Tibial nerve (tissue), 4 donors: Measurements from ENCODE around the gene TPM1. TPM values are rescaled to one million over a fixed set of nuclear protein-coding genes. Genes with fewer than 3 reads are reported as not detected.

Experiments
- DNase-seq, 2 donors: peaks; one replicate each; pipeline ENCODE4 v3.0.0-alpha.2; 2019; ENCODE audit warnings: low spot score in 2 of 2
- H3K27ac ChIP-seq, 4 donors: fragments of 200-600 bp; sonication (generic) in 3 of 4; one replicate each; pipeline ENCODE4 v1.5.1; 2017 to 2019; ENCODE audit warnings: mild to moderate bottlenecking in 1 of 4
- H3K27me3 ChIP-seq, 2 donors: fragments of 200-600 bp; sonication (generic) in 1 of 2; one replicate each; pipeline versions ENCODE4 v1.5.1 to v1.6.0; 2017 to 2019
- H3K36me3 ChIP-seq, 3 donors: fragments of 200-600 bp; sonication (generic); one replicate each; pipeline ENCODE4 v1.5.1; 2018 to 2019
- H3K4me1 ChIP-seq, 4 donors: fragments of 200-600 bp; sonication (generic) in 3 of 4; one replicate each; pipeline ENCODE4 v1.5.1; 2017 to 2019
- H3K4me3 ChIP-seq, 4 donors: fragments of 200-600 bp; sonication (generic) in 3 of 4; one replicate each; pipeline ENCODE4 v1.5.1; 2017 to 2019; ENCODE audit warnings: mild to moderate bottlenecking in 1 of 4, moderate library complexity in 1 of 4
- H3K9me3 ChIP-seq, 4 donors: fragments of 200-600 bp; sonication (generic) in 3 of 4; one replicate each; pipeline ENCODE4 v1.5.1; 2017 to 2019
- EP300 ChIP-seq, 2 donors: sonication (generic); formaldehyde crosslinking; IDR thresholded peaks; one replicate each; pipeline ENCODE4 v1.6.1; 2017; ENCODE audit warnings: antibody characterized with exemption in 2 of 2, mild to moderate bottlenecking in 1 of 2
- POLR2A ChIP-seq, 2 donors: fragments of 450-650 bp; IDR thresholded peaks; one replicate each; pipeline ENCODE4 v1.6.1; 2017; ENCODE audit warnings: antibody characterized with exemption in 2 of 2, mild to moderate bottlenecking in 2 of 2, moderate library complexity in 2 of 2
- WGBS, 2 donors: methylation state at CpG; one replicate each; pipeline ENCODE4 v1.1.5; 2018; 5-methylcytosine and 5-hydroxymethylcytosine counted together
- total RNA-seq, 4 donors: library from RNA; depleted of rRNA; stranded (reverse); fragments of >200 nt; gene quantifications; one replicate each; pipeline ENCODE4 v1.1.0, GENCODE V29; 2016
- TF ChIP-seq, protein P1 (sequence below), 5 experiments: fragments of 200-600 bp in 3 of 5; fragments of 450-650 bp in 2 of 5; sonication (generic) in 3 of 5; IDR thresholded peaks; one replicate each; pipeline ENCODE4 v1.5.1; 2016 to 2019; ENCODE audit warnings: antibody characterized with exemption in 5 of 5, mild to moderate bottlenecking in 3 of 5, moderate library complexity in 2 of 5

TPM1 gene
- total RNA-seq, 4 donors from 2014 or later, result 311 to 468 (median 366) TPM

DNA sequence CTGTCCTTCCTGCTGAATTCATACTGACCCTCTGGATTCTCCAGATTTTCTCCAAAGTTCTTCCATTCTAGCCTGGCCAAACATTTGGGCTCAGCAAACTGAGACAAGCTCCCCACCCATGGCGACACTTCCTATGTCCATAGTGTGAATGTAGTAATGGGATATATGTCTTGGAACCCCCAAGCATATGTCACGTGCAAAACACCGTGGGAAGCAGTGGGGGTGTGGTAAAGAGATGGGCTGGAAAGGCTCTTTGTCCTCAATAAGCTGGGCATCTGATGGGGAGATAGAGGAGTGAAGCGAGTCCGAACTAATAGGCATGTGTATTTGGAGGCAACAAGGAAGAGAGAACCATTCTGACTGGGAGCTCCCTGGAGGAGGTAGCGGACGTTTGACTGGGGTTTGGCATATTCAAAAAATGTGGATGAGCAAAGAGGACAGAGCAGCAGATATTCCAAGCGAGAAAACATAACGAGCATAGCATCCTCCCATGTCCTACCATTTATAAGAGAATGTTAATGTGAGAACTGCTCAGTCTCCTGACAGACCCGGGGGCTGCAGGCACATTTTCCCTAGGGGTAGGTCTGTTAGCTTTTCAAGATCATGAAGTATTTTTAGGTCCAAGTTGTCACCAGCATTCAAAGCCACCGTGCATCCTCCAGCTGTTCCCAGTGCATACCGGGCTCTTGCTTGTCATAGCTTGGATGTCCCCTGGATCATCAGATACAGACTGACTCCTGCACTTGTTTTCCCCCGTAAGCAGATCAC, 25.6 kb downstream of the TPM1 start:
- Histone ChIP-seq H3K4me1 (no peaks in the 10 kb centered on the region), H3K4me3 (no peak overlapping the region), H3K9me3 (no peaks in the 10 kb centered on the region), H3K27ac (no peak overlapping the region), H3K27me3 (no peaks in the 10 kb centered on the region), H3K36me3 (peaks cover 0 to 68% (median 0%) of the 10 kb centered on the region in 3 donors)
- 82 to 90% methylated on average over 13 of the region's 13 CpGs for WGBS, 2 donors
- TF ChIP-seq EP300 (IDR thresholded peaks at IDR 0.05) (no peak), POLR2A (IDR thresholded peaks at IDR 0.05) (no peak)
- TF ChIP-seq, protein P1, sequence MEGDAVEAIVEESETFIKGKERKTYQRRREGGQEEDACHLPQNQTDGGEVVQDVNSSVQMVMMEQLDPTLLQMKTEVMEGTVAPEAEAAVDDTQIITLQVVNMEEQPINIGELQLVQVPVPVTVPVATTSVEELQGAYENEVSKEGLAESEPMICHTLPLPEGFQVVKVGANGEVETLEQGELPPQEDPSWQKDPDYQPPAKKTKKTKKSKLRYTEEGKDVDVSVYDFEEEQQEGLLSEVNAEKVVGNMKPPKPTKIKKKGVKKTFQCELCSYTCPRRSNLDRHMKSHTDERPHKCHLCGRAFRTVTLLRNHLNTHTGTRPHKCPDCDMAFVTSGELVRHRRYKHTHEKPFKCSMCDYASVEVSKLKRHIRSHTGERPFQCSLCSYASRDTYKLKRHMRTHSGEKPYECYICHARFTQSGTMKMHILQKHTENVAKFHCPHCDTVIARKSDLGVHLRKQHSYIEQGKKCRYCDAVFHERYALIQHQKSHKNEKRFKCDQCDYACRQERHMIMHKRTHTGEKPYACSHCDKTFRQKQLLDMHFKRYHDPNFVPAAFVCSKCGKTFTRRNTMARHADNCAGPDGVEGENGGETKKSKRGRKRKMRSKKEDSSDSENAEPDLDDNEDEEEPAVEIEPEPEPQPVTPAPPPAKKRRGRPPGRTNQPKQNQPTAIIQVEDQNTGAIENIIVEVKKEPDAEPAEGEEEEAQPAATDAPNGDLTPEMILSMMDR (IDR thresholded peaks at IDR 0.05), result no peak
- DNase-seq, result no peak

DNA sequence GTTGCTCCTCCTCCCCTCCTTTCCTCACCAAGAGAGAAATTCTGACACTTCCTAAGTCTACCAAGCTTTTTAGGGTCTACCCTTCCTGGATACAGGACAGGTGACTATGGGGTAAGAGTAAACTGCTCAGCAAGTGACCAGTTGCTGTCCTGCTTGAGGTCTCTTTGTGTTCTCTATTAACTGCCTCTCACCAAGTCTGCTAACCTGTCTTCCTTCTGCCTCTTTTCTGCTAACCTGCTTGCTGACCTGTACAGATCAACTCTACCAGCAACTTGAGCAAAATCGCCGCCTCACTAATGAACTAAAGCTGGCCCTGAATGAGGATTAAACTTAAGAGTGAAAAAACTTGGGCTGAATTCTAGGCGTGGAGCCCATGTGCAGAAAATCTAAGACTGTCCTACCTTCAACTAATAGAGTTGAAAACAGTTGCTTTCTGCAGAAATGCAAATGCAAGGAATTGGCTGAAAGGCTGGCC, 27.1 kb downstream of the TPM1 start:
- Histone ChIP-seq H3K9me3 (no peaks in the 10 kb centered on the region), H3K4me3 (no peak overlapping the region), H3K27ac (no peak overlapping the region), H3K36me3 (peaks cover 0 to 53% (median 0%) of the 10 kb centered on the region in 3 donors), H3K4me1 (no peaks in the 10 kb centered on the region), H3K27me3 (no peaks in the 10 kb centered on the region)
- WGBS, 2 donors, result 95 to 96% methylated on average over 3 of the region's 3 CpGs
- TF ChIP-seq EP300 (IDR thresholded peaks at IDR 0.05), result no peak
- TF ChIP-seq POLR2A (IDR thresholded peaks at IDR 0.05), result no peak
- TF ChIP-seq, protein P1 (IDR thresholded peaks at IDR 0.05), result no peak
- no peak for DNase-seq

DNA sequence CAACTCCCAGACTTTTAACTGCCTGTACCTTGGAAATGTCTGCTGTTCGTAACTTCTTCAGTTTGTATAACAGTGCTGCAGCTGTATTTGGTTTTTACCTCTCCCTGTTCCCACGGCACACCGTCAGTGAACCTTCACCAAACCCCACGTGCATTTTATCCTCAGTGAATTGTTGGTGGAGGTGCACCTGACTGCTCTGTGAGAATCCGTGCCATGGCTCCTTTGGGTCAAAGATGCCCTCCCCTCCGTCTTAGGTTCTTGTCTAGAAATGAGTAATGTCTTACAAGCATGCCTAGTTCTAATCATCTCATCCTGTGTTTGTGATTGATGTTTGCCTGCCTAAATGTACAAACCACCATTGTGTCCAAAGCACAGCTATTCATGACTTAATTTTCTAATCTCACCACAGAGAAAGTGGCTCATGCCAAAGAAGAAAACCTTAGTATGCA, 28.2 kb downstream of the TPM1 start:
- peaks cover 0 to 49% (median 0%) of the 10 kb centered on the region in 3 donors for H3K36me3 ChIP-seq
- DNase-seq, result no peak
- H3K9me3 ChIP-seq, result no peaks in the 10 kb centered on the region
- H3K4me1 ChIP-seq, result peaks cover 0 to 9% (median 3%) of the 10 kb centered on the region in 4 donors
- no peaks in the 10 kb centered on the region for H3K27me3 ChIP-seq
- 83% methylated on average over 6 of the region's 6 CpGs for WGBS, 2 donors
- no peak overlapping the region for H3K27ac ChIP-seq
- TF ChIP-seq POLR2A (IDR thresholded peaks at IDR 0.05) (no peak), EP300 (IDR thresholded peaks at IDR 0.05) (no peak)
- TF ChIP-seq, protein P1 (IDR thresholded peaks at IDR 0.05), result no peak
- H3K4me3 ChIP-seq, result no peak overlapping the region

DNA sequence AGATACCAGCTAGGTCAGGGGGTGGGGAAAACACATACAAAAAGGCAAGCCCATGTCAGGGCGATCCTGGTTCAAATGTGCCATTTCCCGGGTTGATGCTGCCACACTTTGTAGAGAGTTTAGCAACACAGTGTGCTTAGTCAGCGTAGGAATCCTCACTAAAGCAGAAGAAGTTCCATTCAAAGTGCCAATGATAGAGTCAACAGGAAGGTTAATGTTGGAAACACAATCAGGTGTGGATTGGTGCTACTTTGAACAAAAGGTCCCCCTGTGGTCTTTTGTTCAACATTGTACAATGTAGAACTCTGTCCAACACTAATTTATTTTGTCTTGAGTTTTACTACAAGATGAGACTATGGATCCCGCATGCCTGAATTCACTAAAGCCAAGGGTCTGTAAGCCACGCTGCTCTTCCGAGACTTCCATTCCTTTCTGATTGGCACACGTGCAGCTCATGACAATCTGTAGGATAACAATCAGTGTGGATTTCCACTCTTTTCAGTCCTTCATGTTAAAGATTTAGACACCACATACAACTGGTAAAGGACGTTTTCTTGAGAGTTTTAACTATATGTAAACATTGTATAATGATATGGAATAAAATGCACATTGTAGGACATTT, 28.9 kb downstream of the TPM1 start:
- Histone ChIP-seq H3K4me3 (no peak overlapping the region), H3K9me3 (no peaks in the 10 kb centered on the region), H3K27ac (no peak overlapping the region), H3K4me1 (peaks cover 0 to 16% (median 6%) of the 10 kb centered on the region in 4 donors), H3K36me3 (peaks cover 0 to 42% (median 0%) of the 10 kb centered on the region in 3 donors), H3K27me3 (no peaks in the 10 kb centered on the region)
- TF ChIP-seq EP300 (IDR thresholded peaks at IDR 0.05) (no peak), POLR2A (IDR thresholded peaks at IDR 0.05) (no peak)
- TF ChIP-seq, protein P1 (IDR thresholded peaks at IDR 0.05), result no peak
- WGBS, 2 donors, result 80 to 83% methylated on average over 8 of the region's 8 CpGs
- no peak for DNase-seq
